Panc1 (cell line): ENCODE results near the gene OPN3. TPM values are rescaled to one million over a fixed set of nuclear protein-coding genes. Genes with fewer than 3 reads are reported as not detected.

ENCODE experiments used
- ATAC-seq: fragments of 200-7000 bp; cut with Tn5 transposase; 2 replicates; pipeline ENCODE4 v1.9.1; 2020; ENCODE audit warnings: mild to moderate bottlenecking, moderate library complexity
- BruUV-seq: library from RNA; stranded (reverse); fragments of 400-500 nt; replicated peaks from 2 replicates; lab custom pipeline; 2021; lab: Mats Ljungman, UMichigan
- CTCF ChIA-PET: fragments of 300-600 bp; sonication (Branson Sonifier 250); formaldehyde crosslinking; loops from one replicate; lab custom pipeline; 2022; ENCODE audit warnings: antibody characterized with exemption; lab: Charles Lee
- POLR2A ChIA-PET: fragments of 300-600 bp; sonication (Branson Sonifier 250); formaldehyde crosslinking; loops from one replicate; lab custom pipeline; 2022; ENCODE audit warnings: antibody characterized with exemption; lab: Charles Lee
- DNase-seq: peaks from one replicate; pipeline ENCODE4 v3.0.0-alpha.2; 2010; ENCODE audit warnings: low read depth, low spot score
- H3K27ac ChIP-seq: 2 replicates; pipeline ENCODE4 v1.5.1; 2011; ENCODE audit warnings: mild to moderate bottlenecking, low read length, inconsistent platforms
- H3K27me3 ChIP-seq: fragments of 200-500 bp; sonication (Bioruptor generic); 2 replicates; pipeline ENCODE4 v1.6.0; 2014; ENCODE audit warnings: low read length, inconsistent platforms; ENCODE audit not compliant: control insufficient read depth, insufficient read depth
- H3K36me3 ChIP-seq: fragments of 200-500 bp; sonication (Bioruptor generic); 2 replicates; pipeline ENCODE4 v1.5.1; 2014; ENCODE audit warnings: inconsistent platforms, mild to moderate bottlenecking, low read length, moderate library complexity; ENCODE audit not compliant: control insufficient read depth, insufficient read depth
- H3K4me1 ChIP-seq: 2 replicates; pipeline ENCODE4 v1.5.1; 2011; ENCODE audit warnings: inconsistent platforms, mild to moderate bottlenecking, low read length, moderate library complexity; ENCODE audit not compliant: control insufficient read depth, insufficient read depth
- H3K4me3 ChIP-seq, 2 experiments: 2 replicates each; pipeline ENCODE4 v1.5.1; 2011 to 2012; ENCODE audit warnings: low read depth in 2 of 2, low read length in 2 of 2, mild to moderate bottlenecking in 2 of 2, inconsistent platforms in 1 of 2, moderate library complexity in 1 of 2
- H3K9me3 ChIP-seq: fragments of 200-500 bp; sonication (Bioruptor generic); 2 replicates; pipeline ENCODE4 v1.5.1; 2014; ENCODE audit warnings: low read depth, mild to moderate bottlenecking, inconsistent platforms, low read length, moderate library complexity; ENCODE audit not compliant: control insufficient read depth, insufficient read depth
- POLR2AphosphoS5 ChIP-seq: IDR thresholded peaks from 2 replicates; pipeline ENCODE4 v1.6.1; 2012; ENCODE audit warnings: mild to moderate bottlenecking, low read depth, low read length, moderate library complexity
- SIN3A ChIP-seq: IDR thresholded peaks from 2 replicates; pipeline ENCODE4 v1.6.1; 2012; ENCODE audit warnings: low read depth, mild to moderate bottlenecking, low read length, moderate library complexity, borderline replicate concordance; ENCODE audit not compliant: insufficient read depth
- TCF7L2 ChIP-seq: IDR thresholded peaks from 2 replicates; pipeline ENCODE4 v1.6.1; 2011; ENCODE audit warnings: mild to moderate bottlenecking, low read depth, low read length, inconsistent platforms
- in situ Hi-C: cut with HindIII; loops from 2 replicates; pipeline ENCODE4 v1.10.0; 2016; ENCODE audit warnings: low sequenced_read_pairs, low pct_unique_long_range_greater_than_20kb
- intact Hi-C: fragments of 100-400 bp; cut with micrococcal nuclease; formaldehyde crosslinking; loops from one replicate; pipeline ENCODE4 v1.10.0; 2022; ENCODE audit not compliant: unreplicated experiment
- total RNA-seq: library from RNA; stranded (reverse); gene quantifications from one replicate; pipeline ENCODE4 v1.2.1, GENCODE V29; 2021; ENCODE audit not compliant: unreplicated experiment
- TF ChIP-seq, protein P1 (sequence below): fragments of 450-650 bp; IDR thresholded peaks from 2 replicates; pipeline ENCODE4 v1.5.1; 2017; ENCODE audit warnings: mild to moderate bottlenecking
- TF ChIP-seq, protein P2 (sequence below), 2 experiments: IDR thresholded peaks; 2 replicates each; pipeline ENCODE4 v1.6.1; 2011 to 2012; ENCODE audit warnings: low read depth in 2 of 2, control low read depth in 1 of 2, low read length in 1 of 2, mild to moderate bottlenecking in 1 of 2, moderate library complexity in 1 of 2; ENCODE audit not compliant: insufficient read depth in 1 of 2

OPN3 gene
- total RNA-seq, 1 experiment from 2014 or later, result 34.0 TPM

DNA sequence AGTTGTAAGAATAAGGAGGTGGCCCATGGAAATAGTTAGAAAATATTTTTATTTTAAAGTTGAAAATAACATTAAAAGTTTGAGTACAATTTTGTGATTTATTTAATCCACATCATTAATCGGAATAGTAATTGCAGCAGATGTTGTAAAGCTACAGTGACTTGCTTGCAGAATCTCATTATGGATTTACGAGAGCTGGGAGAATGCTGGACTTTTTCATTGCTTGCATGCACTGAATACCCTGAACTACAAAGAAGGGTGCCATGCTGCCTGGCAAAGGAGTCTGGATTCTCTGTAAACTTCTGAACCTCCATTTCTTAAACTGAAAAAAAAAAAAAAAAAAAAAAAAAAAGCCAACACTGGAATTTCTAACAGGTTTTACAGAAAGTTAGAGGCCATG is 38.4 kb upstream of the OPN3 start:
- Histone ChIP-seq H3K27me3 (no peaks in the 10 kb centered on the region), H3K4me3 (no peak overlapping the region), H3K9me3 (no peaks in the 10 kb centered on the region), H3K4me1 (no peaks in the 10 kb centered on the region), H3K27ac (no peak overlapping the region), H3K36me3 (no peaks in the 10 kb centered on the region)
- DNase-seq (no peak), ATAC-seq (no peak)
- BruUV-seq, result no TSS peak
- ChIA-PET POLR2A (no interaction called here), CTCF (no interaction called here)
- TF ChIP-seq TCF7L2 (no peak), SIN3A (no peak), POLR2AphosphoS5 (no peak)
- TF ChIP-seq, protein P1, sequence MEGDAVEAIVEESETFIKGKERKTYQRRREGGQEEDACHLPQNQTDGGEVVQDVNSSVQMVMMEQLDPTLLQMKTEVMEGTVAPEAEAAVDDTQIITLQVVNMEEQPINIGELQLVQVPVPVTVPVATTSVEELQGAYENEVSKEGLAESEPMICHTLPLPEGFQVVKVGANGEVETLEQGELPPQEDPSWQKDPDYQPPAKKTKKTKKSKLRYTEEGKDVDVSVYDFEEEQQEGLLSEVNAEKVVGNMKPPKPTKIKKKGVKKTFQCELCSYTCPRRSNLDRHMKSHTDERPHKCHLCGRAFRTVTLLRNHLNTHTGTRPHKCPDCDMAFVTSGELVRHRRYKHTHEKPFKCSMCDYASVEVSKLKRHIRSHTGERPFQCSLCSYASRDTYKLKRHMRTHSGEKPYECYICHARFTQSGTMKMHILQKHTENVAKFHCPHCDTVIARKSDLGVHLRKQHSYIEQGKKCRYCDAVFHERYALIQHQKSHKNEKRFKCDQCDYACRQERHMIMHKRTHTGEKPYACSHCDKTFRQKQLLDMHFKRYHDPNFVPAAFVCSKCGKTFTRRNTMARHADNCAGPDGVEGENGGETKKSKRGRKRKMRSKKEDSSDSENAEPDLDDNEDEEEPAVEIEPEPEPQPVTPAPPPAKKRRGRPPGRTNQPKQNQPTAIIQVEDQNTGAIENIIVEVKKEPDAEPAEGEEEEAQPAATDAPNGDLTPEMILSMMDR, result no peak
- TF ChIP-seq, protein P2, sequence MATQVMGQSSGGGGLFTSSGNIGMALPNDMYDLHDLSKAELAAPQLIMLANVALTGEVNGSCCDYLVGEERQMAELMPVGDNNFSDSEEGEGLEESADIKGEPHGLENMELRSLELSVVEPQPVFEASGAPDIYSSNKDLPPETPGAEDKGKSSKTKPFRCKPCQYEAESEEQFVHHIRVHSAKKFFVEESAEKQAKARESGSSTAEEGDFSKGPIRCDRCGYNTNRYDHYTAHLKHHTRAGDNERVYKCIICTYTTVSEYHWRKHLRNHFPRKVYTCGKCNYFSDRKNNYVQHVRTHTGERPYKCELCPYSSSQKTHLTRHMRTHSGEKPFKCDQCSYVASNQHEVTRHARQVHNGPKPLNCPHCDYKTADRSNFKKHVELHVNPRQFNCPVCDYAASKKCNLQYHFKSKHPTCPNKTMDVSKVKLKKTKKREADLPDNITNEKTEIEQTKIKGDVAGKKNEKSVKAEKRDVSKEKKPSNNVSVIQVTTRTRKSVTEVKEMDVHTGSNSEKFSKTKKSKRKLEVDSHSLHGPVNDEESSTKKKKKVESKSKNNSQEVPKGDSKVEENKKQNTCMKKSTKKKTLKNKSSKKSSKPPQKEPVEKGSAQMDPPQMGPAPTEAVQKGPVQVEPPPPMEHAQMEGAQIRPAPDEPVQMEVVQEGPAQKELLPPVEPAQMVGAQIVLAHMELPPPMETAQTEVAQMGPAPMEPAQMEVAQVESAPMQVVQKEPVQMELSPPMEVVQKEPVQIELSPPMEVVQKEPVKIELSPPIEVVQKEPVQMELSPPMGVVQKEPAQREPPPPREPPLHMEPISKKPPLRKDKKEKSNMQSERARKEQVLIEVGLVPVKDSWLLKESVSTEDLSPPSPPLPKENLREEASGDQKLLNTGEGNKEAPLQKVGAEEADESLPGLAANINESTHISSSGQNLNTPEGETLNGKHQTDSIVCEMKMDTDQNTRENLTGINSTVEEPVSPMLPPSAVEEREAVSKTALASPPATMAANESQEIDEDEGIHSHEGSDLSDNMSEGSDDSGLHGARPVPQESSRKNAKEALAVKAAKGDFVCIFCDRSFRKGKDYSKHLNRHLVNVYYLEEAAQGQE (IDR thresholded peaks at IDR 0.05; ENCODE audit: insufficient read depth in 1 of 2, low read depth in 2 of 2, low read length in 1 of 2), result no peak
- in situ Hi-C loops (no loop called here), intact Hi-C loops (no loop called here)

DNA sequence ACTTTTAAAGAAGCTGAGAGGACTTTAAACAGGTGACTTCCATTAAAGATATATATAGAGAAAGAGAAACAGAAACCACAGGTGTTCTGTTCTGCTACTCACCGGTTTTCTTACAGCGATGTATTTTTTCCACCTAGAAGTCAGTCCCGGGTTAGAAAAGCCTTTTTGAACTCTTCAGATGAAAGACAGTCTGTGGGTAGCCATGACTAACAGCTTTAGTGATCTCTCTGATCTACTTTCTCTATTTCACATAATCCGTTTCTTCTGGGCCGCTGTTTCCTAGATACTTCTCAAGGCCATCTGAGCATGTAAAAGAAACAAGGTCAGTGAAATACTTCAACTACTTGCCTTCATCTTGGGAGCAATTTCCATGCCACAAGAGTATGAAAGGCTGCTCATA is 37.0 kb upstream of the OPN3 start:
- in situ Hi-C loops, result no loop called here
- DNase-seq (no peak), ATAC-seq (no peak)
- Histone ChIP-seq H3K9me3 (no peaks in the 10 kb centered on the region), H3K36me3 (no peaks in the 10 kb centered on the region), H3K4me1 (no peaks in the 10 kb centered on the region), H3K4me3 (no peak overlapping the region), H3K27ac (no peak overlapping the region), H3K27me3 (no peaks in the 10 kb centered on the region)
- ChIA-PET POLR2A (no interaction called here), CTCF (no interaction called here)
- intact Hi-C loops, result no loop called here
- BruUV-seq, result no TSS peak
- TF ChIP-seq SIN3A (no peak), TCF7L2 (no peak)
- TF ChIP-seq, protein P2 (IDR thresholded peaks at IDR 0.05; ENCODE audit: insufficient read depth in 1 of 2, low read depth in 2 of 2, low read length in 1 of 2), result no peak
